GM21737 (cell line): ENCODE results near the gene AHDC1.

Experiments used
- ATAC-seq: cut with Tn5 transposase; IDR thresholded peaks from one replicate; pipeline ENCODE4 v1.9.1; 2021; ENCODE audit warnings: mild to moderate bottlenecking, moderate library complexity; ENCODE audit not compliant: unreplicated experiment

AHDC1 gene

DNA sequence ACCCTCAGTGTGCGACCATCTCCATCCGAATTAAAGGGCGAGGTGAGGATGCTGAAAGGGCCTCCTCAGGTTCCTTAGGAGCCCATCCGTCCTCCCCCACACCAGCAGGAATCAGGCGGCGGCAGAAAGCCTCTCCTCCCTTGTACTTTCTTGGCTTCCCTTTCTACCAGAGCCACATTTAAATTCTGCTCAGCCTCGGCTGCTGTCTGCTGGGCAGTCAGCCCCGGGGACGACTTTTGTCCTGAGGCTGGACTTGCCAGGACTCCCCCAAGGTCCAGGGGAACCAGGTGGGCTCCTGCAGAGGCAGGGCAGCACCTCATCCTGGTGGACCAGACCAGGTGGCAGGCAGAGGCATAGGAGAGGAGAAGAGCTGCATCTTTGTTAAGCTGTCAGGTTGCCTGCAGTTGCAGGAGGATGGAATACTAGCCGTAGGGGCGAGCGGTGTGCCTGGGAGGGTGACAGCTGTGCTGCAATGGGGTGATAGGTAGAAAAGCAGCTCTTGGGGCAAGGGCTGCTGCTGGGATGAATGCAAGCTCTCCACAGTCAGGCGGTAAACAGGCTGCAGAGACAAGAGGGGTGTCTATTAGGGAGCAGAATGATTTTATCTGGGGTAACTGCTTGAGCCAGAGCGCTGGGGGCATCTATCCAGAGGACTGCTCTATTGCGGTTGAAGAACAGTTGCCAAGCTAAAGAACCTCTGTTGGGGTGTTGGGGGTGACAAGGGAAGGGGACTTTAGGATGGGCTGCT lies 67.8 kb downstream of the AHDC1 start:
- no peak for ATAC-seq

DNA sequence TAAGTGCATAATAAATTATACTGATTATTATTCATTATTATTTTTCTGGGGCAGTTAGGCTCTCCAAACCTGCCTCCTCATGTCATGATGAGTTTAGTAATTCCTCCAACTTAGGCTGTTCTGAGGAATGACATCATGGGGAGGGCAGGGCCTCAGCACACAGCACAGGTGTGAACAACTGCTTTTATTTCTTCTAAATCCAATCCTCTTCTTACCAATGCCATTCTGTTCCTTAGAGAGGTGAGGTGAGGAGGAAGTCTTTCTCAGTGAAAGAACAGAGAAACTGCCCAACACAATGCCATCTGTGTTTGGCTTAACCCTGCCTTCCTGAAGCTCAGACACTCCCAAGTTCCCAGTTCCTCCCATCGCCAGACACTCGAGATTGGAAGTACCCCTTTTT lies 68.6 kb downstream of the AHDC1 start:
- ATAC-seq: no peak

DNA sequence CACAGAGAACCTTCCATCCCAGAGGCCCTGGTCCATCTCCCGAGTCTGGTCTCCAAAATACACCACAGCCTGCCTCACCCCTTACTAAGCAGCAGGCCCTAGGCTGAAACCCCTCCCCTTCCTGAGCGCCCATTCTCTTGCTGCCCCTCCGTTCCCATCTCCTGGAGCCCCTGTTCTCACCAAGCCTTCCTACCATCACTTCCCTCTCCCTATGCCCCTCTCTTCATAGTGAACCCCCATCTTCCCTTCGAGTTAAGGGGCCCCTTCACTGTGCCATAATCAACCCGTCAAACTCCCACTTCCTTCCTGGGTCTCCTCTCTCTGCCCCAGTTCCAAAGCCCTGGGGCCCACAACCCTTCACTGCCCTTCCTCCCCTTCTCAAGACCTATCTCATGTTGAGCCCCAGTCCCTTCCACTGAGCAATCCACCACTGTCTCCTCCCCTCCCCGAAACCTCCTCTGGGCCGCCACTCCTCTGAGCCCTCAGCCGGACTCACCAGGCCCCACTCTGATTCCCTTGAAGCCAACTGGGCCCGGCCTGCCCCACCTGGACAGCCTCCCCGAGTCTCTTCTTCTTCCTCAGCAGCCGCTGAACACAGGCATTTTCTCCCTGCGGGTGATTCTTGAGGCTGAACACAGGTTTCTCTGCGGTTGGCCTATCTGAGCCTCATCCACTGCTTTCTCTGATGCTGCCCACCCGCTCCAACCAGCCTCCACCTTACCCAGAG lies 71.8 kb downstream of the AHDC1 start:
- ATAC-seq: no peak

DNA sequence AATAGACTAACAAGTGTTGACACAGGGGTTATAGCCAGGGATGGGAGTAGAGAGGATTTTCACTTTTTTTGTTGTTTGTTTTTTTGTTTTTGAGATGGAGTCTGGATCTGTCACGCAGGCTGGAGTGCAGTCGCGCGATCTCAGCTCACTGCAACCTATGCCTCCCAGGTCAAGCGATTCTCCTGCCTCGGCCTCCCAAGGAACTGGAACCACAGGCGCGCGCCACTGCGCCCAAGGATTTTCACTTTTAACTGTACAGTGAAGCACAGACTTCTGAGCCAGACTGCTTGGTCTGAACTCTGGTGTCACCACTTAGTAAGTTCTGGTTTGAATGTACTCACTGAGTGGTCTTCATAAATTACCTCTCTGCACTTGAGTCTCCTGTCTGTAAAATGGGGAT lies 73.8 kb downstream of the AHDC1 start:
- no peak for ATAC-seq

DNA sequence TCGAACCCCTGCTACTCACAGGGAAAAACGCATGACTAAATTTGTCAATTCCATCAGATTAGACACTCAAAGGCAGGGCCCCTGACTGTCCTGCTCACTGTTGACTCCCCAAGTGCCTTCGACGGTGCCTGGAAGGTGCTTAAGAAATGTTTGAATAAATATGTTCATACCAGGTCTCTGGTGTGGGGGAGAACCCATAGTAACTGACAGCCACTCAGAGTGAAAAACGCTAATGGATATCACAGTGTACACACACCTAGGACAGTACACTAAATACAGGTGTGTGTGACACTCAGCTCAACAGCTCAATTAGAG lies 74.3 kb downstream of the AHDC1 start:
- no peak for ATAC-seq

DNA sequence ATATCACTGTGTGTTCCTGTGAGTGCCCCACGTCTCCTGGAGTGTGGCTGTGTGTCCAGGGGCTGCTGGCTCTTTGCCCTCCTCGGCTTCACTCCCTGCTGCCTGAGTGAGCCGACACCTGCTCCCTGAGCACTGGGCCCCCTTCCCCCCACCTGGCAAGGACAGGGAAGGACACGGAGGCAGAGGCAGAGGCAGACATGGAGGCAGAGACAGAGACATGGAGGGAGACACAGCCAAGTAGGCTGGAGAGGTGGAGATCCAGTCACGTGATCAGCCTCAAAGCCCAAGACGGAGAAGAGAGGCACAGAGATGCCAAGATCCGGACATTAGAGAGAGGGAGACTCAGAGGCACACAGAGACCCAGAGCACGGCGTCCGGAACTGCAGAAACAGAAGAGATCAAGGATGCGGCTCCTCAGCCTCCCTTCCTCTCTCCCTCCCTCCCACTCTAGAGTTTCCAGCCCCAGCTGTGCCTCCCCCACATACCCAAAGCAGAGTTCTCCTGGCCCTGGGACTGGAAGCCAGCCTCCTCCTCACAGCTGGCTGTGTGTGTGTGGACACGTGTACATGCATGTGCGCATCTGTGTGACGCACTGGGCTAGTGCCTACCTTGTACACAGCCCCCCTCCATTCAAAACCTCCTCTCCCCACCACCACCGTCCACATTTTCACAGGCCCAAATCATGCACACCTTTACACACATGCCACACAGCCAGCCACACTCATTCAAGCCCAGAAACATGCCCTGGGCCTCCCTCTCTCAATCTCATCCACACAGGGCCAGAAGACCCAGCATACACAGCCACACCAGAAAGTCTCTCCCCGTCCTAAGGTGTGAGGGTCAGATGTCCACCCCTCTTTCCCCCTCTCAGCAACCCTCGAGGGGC lies 74.9 kb downstream of the AHDC1 start:
- no peak for ATAC-seq

DNA sequence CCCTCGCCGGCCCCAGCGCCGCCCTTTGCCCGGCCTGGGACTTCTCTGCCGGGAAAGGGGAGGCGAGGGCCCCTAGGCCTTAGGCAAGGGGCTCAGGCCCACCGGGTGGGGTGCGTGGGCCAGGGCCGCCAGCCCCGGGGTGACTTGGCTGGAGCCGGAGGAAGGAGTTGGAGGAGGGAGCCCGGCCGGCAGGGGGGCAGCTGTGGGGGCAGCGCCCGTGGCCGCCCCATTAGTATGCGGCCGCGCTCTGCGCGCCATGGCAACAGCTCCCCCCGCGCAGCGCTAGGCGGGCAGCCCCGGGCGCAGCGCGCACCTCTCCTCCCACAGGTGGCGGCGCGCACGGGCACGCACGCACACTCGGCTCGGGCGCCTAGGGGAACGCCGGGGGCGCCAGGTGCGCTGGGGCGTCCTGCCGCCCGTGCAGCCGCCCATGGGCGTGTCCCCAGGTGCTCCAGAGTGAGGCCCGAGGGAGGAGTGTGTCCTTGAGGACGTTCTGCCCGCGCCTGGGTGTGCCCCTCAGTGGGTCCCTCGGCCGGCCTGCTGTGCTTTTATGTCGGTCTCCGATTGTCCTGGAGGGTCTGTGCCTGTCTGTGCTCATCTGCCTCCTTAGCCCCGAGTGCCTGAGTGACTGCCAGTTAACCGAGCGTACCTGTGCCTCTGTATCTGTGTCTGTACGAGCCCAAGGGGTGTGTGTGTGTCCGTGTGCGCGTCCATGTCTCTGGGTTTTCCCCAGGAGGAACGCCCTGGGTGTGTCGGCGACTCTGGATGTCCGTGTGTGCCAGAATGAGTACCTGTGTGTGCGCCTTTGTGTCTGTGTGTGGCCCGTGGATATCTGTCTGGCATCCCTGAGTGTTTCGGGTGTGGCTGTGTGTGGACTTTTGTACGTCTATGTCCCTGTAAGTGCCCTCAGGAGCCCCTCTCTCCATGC lies 75.8 kb downstream of the AHDC1 start:
- no peak for ATAC-seq

DNA sequence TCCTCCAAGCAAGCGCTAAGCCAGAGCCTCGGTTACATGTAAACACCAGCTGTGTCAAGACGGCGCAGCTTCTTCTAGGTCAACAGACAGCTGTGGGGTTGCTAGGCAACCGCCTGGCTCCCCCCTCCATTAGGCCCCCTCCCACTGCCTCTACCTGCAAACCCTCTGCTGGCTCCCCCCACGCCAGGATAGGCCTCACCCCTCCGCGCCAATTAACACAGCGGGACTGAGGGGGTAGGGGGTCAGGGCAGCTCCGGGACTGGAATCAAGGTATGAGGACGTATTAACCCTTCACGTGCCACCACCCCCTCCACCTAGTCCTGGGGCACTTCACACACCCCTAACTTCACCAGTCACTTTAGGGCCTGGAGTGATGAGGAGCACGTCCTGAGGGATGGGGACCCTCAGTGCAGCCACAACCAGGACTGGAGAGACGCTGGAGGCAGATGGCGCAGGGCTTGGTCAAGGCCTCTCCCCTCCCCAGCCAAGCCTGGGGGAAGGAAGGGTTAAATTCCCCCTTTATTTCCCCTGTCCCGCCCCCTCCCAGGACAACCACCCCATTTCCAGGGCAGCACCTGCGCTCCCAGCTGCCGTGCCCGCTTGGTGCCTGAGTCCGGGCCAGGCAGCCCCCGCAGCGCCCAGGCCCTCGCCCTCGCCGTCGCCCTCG lies 76.6 kb downstream of the AHDC1 start:
- ATAC-seq: no peak

DNA sequence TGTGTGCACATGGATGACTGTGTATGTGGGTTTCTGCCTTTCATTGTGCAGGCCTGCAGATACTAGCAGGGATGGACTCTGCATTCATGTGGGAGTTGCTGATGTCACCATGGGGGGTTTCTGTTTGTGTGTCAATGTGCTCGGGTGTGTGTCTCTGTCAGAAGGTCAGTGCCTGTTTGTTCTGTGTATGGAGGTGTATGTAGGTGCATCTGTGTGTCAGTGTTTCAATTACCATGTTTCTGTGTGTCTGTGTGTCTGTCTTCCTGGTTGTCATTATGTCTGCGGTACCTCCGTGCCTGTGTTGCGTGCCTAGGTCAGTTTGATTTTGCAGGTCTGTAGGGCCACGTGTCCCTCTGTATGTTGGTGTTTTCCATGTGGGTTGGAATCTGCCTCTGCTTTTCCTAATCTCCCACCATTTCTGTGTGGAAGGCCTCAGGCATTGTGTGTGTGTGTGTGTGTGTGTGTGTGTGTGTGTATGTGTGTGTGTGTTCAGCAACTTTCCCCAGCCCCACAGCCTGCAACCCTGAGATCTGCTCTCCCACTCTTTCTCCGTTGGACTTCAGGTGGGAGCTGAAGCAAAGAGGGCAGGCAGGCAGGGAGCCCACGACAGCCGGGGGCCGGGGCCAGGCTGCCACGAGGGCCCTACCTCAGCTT lies 77.2 kb downstream of the AHDC1 start:
- no peak for ATAC-seq

DNA sequence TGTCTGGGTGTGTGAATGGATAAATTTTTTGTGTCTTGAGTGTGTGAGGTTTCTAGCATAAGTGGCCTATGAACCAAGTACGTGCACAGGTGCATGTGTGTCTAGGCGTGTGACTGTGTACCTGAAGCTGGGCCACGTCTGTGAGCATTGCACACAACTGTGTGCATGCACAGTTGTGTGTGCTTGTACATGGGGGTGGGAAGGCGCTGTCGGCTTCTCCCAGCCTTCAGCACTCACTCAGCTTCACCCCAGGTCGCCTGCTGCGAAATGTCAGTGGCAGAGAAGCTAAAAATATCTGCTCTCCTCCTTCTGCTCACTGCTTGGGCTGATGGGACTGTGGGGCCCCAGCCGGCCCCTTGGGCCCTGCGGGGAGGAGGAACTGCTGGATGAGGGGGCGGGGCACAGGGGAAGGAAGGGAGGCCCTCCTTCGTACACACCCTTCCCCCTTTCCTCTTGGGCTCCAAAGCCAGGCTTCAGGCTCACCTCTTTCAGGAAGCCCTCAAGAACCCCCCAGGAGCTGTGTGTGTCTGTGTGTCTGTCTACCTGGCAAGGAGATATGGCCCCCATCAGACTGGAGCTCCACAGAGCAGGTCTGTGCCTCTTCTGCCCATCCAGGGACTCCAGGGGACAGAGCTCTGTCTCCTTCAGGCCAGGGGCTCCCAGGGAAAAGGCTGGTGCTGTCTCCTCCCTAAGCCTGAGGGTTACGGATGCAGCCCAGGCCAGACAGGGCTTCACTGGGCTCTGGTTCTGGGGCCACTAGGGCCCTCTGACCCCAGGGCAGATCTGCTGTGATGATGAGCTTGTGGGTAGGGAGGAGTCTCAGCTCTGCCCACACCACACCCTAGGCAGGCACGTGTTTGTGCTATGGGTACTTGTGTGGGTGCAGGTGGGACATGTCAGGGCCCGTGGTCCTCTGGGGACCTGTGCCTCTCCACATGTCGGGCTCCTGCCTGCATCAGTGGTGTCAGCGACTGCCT lies 78.4 kb downstream of the AHDC1 start:
- peak; percentile 54 for ATAC-seq

DNA sequence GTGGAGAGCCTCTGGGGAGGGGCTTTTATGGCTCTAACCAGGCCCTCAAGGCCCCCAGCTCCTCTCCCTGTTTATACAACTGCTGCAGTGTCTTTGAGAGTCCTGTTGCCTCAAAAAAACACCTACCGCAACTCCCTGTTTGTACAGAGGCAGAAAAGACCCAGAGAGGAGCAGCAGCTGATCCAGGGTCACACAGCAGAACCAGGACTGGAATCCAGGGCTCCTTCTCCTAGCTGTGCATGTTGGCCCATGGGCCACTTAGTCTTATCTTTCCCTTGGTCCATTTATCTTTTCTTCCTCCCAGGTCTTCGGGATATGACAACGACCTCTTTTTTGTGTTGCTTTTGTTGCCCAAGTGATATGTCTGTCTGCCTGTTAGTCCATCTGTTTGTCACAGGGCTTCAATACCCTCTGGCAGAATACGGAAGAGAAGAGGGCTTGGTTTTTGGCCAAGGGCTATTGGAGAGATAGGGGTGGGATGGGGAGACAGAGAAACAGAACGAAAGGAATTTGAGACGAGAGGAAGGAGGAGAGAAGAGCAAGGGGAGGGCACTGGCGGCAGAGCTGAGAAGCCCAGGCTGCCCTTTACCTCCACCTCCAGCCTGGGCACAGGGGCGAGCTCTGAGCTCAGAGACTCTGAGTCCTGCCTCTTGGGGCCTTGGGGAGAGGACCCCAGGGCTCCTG lies 80.5 kb downstream of the AHDC1 start:
- ATAC-seq: no peak

DNA sequence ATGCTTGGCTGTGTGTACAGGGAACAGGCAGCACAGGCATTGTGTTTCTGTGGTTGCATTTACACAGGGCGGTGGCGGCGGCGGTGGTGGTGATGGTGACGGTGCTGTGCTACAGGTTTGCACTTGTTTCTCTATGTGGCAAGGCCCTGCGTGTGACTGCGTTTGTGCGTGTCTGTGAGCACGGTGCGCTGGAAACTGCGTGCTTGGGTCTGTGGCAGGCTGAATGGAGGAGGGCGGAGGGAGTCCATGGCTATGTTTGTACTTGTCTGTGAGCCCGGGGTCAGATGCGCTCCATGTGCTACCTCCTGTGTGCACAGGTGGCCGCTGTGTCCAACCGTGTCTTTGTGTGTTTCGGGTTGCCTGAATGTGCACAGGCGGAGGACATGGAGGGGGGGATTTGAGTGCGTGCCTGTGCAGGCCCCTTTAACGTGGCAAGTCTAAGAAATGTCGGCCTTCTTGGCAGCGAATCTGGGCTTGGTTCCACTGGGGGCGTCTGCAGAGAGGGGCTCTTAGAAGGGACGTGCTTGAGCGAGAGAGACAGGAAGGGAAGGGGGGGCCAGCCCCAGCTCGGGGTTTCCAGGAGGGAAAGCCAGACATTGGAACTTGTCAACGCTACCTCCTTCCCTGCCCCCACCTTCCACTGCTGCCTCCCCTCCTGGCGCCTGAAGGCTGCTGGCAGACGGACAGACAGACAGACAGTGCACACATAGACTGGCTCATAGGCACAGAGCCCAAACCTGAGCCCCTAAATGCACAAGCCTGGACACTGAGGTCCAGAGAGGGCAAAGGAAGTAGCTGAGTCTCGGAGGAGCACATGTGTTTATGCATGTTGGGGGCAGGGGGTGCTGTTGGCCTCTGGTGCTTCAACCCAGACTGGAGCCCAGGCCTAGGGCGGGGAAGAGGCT lies 81.3 kb downstream of the AHDC1 start:
- ATAC-seq: no peak

DNA sequence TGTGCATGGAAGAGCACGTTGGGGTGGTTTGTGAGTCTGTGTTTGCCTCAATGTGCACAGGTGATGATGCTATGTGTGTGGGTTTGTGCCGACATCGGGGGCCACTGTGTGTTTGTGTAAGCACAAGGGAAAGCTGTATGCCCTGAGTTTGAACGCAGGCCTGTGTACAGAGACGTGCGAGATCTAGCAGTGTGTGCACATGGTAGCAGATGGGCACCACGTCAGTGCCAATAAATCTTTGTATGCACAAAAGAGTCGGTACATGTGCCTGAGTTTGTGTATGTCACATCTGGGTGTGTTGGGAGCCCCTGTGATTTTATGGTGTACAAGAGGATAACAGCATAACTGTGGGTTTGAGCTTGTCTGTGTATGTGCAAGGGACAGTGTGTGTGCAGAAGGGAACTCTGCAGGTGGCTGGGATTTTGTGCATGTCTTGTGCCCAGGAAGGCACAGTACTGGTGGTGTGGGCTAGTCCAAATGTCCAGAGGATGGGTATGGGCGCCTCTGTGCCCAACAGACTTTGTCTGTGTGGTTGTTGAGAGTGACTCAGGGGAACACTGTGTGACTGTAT lies 82.0 kb downstream of the AHDC1 start:
- no peak for ATAC-seq

DNA sequence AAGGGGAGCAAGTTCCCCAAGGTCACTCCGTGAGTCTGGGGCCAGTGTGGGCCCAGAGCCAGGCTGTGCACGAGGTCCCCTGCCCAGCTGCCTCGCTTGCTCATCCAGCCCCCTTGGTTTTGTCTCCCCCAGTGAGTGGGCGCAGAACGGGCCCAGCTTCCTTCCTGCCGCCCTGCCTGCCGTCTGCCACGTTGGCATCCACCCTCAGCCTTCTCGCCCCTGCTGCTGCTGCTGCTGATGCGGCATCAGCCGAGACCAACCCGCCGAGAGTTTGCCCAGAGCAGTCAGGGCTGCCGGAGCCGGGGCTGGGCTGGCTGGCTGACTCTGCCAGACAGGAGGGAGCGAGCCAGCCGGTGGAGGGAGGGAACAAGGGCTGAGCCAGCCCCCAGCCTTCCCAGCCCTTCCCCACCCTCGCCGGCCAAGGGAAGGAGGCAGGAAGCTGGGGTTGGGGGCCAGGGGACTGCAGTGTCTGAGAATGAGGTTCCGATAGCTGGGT lies 82.6 kb downstream of the AHDC1 start:
- ATAC-seq: no peak

DNA sequence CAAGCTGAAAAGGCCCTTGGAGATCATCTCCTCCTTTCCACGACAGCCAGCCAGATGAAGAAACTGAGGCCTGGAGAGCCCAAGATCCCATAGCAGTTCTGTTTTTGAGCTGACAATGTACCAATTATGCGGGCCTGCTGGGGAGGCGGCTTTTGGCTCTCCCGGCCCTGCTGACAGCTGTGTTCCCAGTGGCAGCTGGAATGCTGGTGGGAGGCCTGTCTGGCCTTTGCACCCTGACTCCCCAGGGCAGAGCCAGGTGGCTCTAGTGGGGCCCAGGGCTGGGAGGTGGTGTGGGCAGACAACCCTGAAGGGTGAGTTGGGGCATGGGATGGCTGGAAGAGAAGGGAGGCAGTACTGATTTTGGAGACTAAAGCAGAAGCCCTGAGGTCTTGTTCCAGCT lies 83.3 kb downstream of the AHDC1 start:
- ATAC-seq: no peak
